ENCODE measurements around the gene TRPM8. TPM values are rescaled to one million over a fixed set of nuclear protein-coding genes. Genes with fewer than 3 reads are reported as not detected.

The TRPM8 gene
- total and polyA plus RNA-seq, 2 donors from 2014 or later: 2.5 TPM; not detected in 1

DNA sequence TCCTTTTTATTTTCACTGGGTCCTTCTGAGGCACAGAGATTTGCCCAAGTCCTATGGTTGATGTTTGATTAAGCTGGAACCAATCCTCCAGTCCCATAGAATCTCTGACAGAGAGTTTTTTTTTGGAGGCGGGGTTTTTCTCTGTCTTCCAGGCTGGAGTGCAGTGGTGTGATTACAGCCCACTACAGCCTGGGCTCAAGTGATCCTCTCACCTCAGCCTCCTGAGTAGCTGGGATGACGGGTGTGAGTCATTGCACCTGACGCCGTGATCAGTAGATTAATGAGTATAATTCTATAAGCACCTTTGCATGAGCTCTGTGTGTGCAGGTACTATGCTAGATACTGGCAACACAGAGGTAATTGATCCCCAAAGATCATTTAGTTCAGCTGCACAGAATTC lies 15.3 kb upstream of the TRPM8 start:
- no peak overlapping the region for H3K27ac ChIP-seq (ENCODE audit: low read depth in 2 of 2, low read length in 2 of 2)
- intact Hi-C loops (cut with DNase I): no loop called here
- H3K36me3 ChIP-seq (ENCODE audit: control insufficient read depth in 2 of 3, insufficient read depth in 3 of 3, low read length in 3 of 3): no peaks in the 10 kb centered on the region
- FAIRE-seq (no peak), DNase-seq (no peak)
- no peak overlapping the region for H3K4me3 ChIP-seq (ENCODE audit: low read length in 3 of 3)
- H3K4me1 ChIP-seq (ENCODE audit: control insufficient read depth in 2 of 3, insufficient read depth in 2 of 3, low read depth in 1 of 3, low read length in 3 of 3): no peaks in the 10 kb centered on the region
- TF ChIP-seq, protein P1, sequence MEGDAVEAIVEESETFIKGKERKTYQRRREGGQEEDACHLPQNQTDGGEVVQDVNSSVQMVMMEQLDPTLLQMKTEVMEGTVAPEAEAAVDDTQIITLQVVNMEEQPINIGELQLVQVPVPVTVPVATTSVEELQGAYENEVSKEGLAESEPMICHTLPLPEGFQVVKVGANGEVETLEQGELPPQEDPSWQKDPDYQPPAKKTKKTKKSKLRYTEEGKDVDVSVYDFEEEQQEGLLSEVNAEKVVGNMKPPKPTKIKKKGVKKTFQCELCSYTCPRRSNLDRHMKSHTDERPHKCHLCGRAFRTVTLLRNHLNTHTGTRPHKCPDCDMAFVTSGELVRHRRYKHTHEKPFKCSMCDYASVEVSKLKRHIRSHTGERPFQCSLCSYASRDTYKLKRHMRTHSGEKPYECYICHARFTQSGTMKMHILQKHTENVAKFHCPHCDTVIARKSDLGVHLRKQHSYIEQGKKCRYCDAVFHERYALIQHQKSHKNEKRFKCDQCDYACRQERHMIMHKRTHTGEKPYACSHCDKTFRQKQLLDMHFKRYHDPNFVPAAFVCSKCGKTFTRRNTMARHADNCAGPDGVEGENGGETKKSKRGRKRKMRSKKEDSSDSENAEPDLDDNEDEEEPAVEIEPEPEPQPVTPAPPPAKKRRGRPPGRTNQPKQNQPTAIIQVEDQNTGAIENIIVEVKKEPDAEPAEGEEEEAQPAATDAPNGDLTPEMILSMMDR (IDR thresholded peaks at IDR 0.05; ENCODE audit: borderline replicate concordance, extremely low read depth, insufficient read depth): no peak
- H3K27me3 ChIP-seq (ENCODE audit: control insufficient read depth, insufficient read depth, low read length): no peaks in the 10 kb centered on the region
- no peaks in the 10 kb centered on the region for H3K9me3 ChIP-seq (ENCODE audit: control insufficient read depth in 2 of 3, insufficient read depth in 1 of 3, low read length in 3 of 3)
- no peak overlapping the region for H3K9ac ChIP-seq (ENCODE audit: low read length in 3 of 3)

DNA sequence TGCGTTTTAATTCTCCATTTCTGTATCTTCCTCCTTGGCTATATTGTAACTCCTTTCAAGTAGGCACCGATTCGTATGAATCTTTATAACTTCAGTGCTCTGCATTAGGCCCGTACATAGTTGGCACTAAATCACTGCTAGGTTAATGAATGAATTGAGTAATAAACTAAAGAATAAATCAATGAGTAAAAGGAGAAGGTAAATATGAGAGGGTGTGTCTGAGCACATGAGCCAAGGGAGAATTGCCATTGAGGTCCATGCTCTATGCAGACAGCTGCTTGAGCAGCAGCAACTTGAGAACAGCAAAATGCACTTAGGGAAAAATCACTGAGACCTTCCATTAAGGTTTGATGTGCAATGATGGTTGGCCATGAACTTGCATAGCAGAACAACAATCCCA lies 11.2 kb upstream of the TRPM8 start:
- TF ChIP-seq, protein P1 (IDR thresholded peaks at IDR 0.05; ENCODE audit: borderline replicate concordance, extremely low read depth, insufficient read depth): no peak
- H3K36me3 ChIP-seq (ENCODE audit: control insufficient read depth in 2 of 3, insufficient read depth in 3 of 3, low read length in 3 of 3): no peaks in the 10 kb centered on the region
- no peaks in the 10 kb centered on the region for H3K9me3 ChIP-seq (ENCODE audit: control insufficient read depth in 2 of 3, insufficient read depth in 1 of 3, low read length in 3 of 3)
- no peak overlapping the region for H3K9ac ChIP-seq (ENCODE audit: low read length in 3 of 3)
- no peak overlapping the region for H3K4me3 ChIP-seq (ENCODE audit: low read length in 3 of 3)
- intact Hi-C loops (cut with DNase I): no loop called here
- H3K27ac ChIP-seq (ENCODE audit: low read depth in 2 of 2, low read length in 2 of 2): no peak overlapping the region
- H3K27me3 ChIP-seq (ENCODE audit: control insufficient read depth, insufficient read depth, low read length): no peaks in the 10 kb centered on the region
- DNase-seq: no peak
- FAIRE-seq: no peak
- no peaks in the 10 kb centered on the region for H3K4me1 ChIP-seq (ENCODE audit: control insufficient read depth in 2 of 3, insufficient read depth in 2 of 3, low read depth in 1 of 3, low read length in 3 of 3)

DNA sequence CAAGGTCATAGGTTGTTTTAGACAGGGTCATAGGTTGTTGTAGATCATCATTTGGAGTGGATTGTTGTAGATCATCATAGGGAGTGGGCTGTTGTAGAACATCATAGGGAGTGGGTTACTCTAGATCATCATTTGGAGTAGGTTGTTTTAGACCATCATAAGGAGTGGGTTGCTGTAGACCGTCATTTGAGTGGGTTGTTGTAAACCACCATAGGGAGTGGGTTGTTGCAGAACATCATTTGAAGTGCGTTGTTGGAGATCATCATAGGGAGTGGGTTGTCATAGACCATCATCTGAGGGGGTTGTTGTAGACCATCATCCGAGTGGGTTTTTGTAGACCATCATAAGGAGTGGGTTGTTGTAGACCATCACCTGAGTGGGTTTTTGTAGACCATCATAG lies 9.5 kb upstream of the TRPM8 start:
- Histone ChIP-seq H3K4me3 (ENCODE audit: low read length in 3 of 3) (no peak overlapping the region), H3K4me1 (ENCODE audit: control insufficient read depth in 2 of 3, insufficient read depth in 2 of 3, low read depth in 1 of 3, low read length in 3 of 3) (no peaks in the 10 kb centered on the region), H3K9me3 (ENCODE audit: control insufficient read depth in 2 of 3, insufficient read depth in 1 of 3, low read length in 3 of 3) (no peaks in the 10 kb centered on the region), H3K36me3 (ENCODE audit: control insufficient read depth in 2 of 3, insufficient read depth in 3 of 3, low read length in 3 of 3) (no peaks in the 10 kb centered on the region), H3K27me3 (ENCODE audit: control insufficient read depth, insufficient read depth, low read length) (no peaks in the 10 kb centered on the region), H3K9ac (ENCODE audit: low read length in 3 of 3) (no peak overlapping the region), H3K27ac (ENCODE audit: low read depth in 2 of 2, low read length in 2 of 2) (no peak overlapping the region)
- intact Hi-C loops (cut with DNase I): no loop called here
- DNase-seq (no peak), FAIRE-seq (no peak)
- TF ChIP-seq, protein P1 (IDR thresholded peaks at IDR 0.05; ENCODE audit: borderline replicate concordance, extremely low read depth, insufficient read depth): no peak

Data from kidney (tissue), 14 donors.